Hematopoietic multipotent progenitor cell treated with erythropoietin and hydrocortisone succinate and interleukin-3 and kit ligand, for 8 days (in vitro differentiated cells): ENCODE data around the gene ZNF512.
"Not testable (repeated sequence)": the region's sequence is repeated elsewhere in the genome, so short reads cannot be mapped to it uniquely, and the experiment has no call there.

Experiments
- DNase-seq: peaks from one replicate; pipeline ENCODE4 v3.0.0-alpha.2; 2015

ZNF512 gene

GRCh38 chr2:27582695-27583389 lies at the start of gene ZNF512:
Gene ZNF512, plus strand, starts transcription at chr2:27583042. Its CDS starts 71 bp downstream, at chr2:27583113.
- DNase-seq, result peak; percentile 96

DNA sequence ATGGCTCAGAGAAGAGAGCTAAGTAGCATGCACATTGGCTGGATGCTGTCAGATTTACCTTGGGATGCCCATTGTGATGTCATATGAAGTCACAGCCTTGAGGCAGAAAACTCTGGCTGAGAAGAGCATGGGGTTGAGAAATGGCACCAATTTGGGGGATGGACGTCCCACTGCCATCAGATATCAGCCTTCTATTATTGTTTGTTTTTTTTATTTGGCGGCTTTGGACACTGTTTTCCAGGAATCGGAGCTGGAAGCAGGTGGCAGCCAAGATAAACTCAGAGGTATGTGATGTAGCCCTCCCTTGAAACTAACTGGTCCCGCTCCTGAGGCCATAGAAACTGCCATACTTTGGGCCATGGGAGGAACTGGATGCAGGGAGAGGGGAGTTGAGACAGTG lies 45.6 kb upstream of the ZNF512 start:
- DNase-seq, result no peak

DNA sequence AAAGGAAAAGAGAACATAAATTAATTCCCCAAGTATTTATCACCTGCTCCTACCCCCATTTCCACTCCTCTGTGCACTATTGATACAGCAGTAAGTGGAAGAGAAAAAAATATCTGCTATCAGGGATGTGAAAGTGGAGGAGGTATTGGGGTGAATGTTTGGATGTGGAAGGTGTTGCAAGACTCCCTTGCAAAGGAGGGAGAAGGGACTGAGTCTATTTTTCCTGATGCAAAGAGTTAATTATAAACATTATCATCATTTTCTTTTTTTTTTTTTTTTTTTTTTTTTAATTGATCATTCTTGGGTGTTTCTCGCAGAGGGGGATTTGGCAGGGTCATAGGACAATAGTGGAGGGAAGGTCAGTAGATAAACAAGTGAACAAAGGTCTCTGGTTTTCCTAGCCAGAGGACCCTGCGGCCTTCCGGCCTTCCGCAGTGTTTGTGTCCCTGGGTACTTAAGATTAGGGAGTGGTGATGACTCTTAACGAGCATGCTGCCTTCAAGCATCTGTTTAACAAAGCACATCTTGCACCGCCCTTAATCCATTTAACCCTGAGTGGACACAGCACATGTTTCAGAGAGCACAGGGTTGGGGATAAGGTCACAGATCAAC lies 43.9 kb upstream of the ZNF512 start:
- not testable (repeated sequence) for DNase-seq

- DNase-seq, result not testable (repeated sequence)
These were observed 43.2 kb upstream of the ZNF512 start for GRCh38 chr2:27539649-27540048.

- DNase-seq, result no peak
These were observed 38.6 kb upstream of the ZNF512 start for GRCh38 chr2:27544143-27544821.

- DNase-seq, result no peak
These were observed 37.3 kb upstream of the ZNF512 start for GRCh38 chr2:27545348-27546141.

GRCh38 chr2:27549303-27549702 lies 33.5 kb upstream of the ZNF512 start:
- DNase-seq, result no peak

GRCh38 chr2:27551514-27551913 lies 31.3 kb upstream of the ZNF512 start:
- no peak for DNase-seq

- DNase-seq, result no peak
These were observed 29.9 kb upstream of the ZNF512 start for GRCh38 chr2:27552941-27553340.

GRCh38 chr2:27554451-27554850 lies 28.4 kb upstream of the ZNF512 start:
- not testable (repeated sequence) for DNase-seq

- no peak for DNase-seq
These were observed 23.6 kb upstream of the ZNF512 start for GRCh38 chr2:27559228-27559627.

DNA sequence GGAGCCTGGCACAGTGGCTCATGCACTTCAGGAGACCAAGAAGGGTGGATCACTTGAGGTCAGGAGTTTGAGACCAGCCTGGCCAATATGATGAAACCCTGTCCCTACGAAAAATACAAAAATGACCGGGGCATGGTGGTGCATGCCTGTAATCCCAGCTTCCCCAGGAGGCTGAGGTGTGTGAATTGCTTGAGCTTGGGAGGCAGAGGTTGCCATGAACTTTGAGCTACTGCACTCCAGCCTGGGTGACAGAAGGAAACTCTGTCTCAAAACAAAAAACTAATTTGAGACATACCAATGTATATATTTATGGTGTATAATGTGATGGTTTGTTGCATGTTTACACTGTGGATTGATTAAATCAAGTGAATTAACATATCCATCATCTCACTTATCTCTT lies 21.8 kb upstream of the ZNF512 start:
- no peak for DNase-seq

GRCh38 chr2:27566628-27567027 lies 16.2 kb upstream of the ZNF512 start:
- DNase-seq, result no peak

GRCh38 chr2:27569398-27569797 lies 13.4 kb upstream of the ZNF512 start:
- no peak for DNase-seq

DNA sequence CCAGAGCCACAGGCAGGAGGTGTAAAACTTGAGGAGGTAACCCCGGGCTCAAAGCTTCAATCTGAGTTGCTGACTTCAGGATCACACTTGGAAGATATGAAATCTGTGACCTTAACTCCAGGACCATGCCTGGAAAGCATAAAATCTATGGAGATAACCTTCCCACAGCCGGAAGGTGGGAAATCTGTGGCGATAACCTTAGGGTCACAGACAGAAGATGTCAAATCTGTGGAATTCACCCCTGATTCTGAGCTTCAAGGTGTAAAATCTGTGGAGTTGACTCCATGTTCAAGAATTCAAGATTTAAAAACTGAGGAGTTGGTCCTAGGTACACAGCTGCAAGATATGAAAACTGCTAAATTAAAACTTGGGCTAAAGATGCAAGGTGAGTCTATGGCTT lies 11.6 kb upstream of the ZNF512 start:
- no peak for DNase-seq

DNA sequence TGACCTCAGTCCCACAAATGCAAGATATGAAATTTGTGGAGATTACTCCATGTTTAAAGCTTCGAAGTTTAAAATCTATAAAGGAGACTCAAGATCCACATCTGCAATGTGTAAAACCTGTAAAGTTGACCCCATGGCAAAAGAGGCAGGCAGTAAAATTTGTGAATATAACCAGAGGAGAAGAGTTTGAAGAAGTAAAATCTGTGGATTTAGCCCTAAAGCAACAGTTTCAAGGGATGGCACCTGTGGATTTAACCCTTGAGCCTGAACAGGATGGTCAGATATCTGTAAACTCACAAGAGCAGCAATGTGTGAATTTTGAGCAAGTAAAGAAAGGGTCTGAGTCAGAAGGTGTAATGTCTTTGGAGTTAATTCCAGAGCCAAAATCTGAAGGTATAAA lies 11.2 kb upstream of the ZNF512 start:
- no peak for DNase-seq

DNA sequence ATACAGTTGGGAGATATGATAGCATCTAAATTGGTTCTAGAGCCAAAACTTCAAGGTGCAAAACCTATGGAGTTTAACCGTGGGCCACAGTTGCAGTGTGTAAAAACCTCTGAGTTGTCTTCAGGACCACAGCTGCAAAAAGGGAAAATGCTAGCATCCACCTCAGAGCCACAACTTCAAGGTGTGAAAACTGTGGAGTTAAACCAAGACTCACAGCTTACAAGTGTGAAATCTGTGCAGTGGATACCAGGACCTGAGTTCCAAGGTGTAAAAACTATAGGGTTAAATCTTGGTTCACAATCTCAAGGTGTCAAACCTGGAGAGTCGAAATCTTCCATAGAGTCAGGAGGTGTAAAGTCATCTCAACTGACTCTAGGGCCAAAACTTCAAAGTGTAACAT lies 10.4 kb upstream of the ZNF512 start:
- no peak for DNase-seq

- DNase-seq, result no peak
These were observed 9.8 kb upstream of the ZNF512 start for GRCh38 chr2:27572998-27573429.

GRCh38 chr2:27573452-27573851 lies 9.4 kb upstream of the ZNF512 start:
- no peak for DNase-seq

- DNase-seq, result no peak
These were observed 1.3 kb upstream of the ZNF512 start for GRCh38 chr2:27581417-27582128.

- DNase-seq, result peak; percentile 4
These were observed 630 bp upstream of the ZNF512 start for GRCh38 chr2:27582129-27582694.

- no peak for DNase-seq
These were observed 611 bp downstream of the ZNF512 start for GRCh38 chr2:27583390-27583915.
